Spleen (tissue), 11 donors: ENCODE results near the gene SELENOO. TPM values are rescaled to one million over a fixed set of nuclear protein-coding genes. Genes with fewer than 3 reads are reported as not detected.

Source experiments
- DNase-seq: peaks from one replicate; pipeline ENCODE4 v3.0.0-alpha.2; 2020
- H3K27ac ChIP-seq, 8 donors: fragments of 200-600 bp; sonication (generic) in 7 of 8; 1 replicate in 4 of 8; 2 replicates in 4 of 8; pipeline versions ENCODE4 v1.5.0 to v1.8.0; 2016 to 2021; ENCODE audit warnings: inconsistent platforms in 4 of 8, mild to moderate bottlenecking in 4 of 8, moderate library complexity in 1 of 8
- H3K27me3 ChIP-seq, 7 donors: fragments of 200-600 bp; sonication (generic) in 6 of 7; replicated peaks in 1 of 7; 1 replicate in 4 of 7; 2 replicates in 3 of 7; pipeline versions ENCODE4 v1.5.0 to v1.8.0; 2016 to 2021; ENCODE audit warnings: inconsistent platforms in 3 of 7, mild to moderate bottlenecking in 1 of 7
- H3K36me3 ChIP-seq, 6 donors: fragments of 200-600 bp; sonication (generic) in 5 of 6; 1 replicate in 4 of 6; 2 replicates in 2 of 6; pipeline versions ENCODE4 v1.5.0 to v1.8.0; 2016 to 2021; ENCODE audit warnings: inconsistent platforms in 2 of 6
- H3K4me1 ChIP-seq, 6 donors: fragments of 200-600 bp; sonication (generic) in 5 of 6; 1 replicate in 3 of 6; 2 replicates in 3 of 6; pipeline versions ENCODE4 v1.5.0 to v1.8.0; 2016 to 2021; ENCODE audit warnings: inconsistent platforms in 3 of 6
- H3K4me3 ChIP-seq, 8 donors: fragments of 200-600 bp; sonication (generic) in 7 of 8; 1 replicate in 4 of 8; 2 replicates in 4 of 8; pipeline versions ENCODE4 v1.5.0 to v1.8.0; 2016 to 2021; ENCODE audit warnings: inconsistent platforms in 4 of 8, mild to moderate bottlenecking in 4 of 8, moderate library complexity in 2 of 8
- H3K9me3 ChIP-seq, 8 donors: fragments of 200-600 bp; sonication (generic) in 7 of 8; 1 replicate in 4 of 8; 2 replicates in 4 of 8; pipeline versions ENCODE4 v1.5.0 to v1.8.0; 2016 to 2021; ENCODE audit warnings: inconsistent platforms in 4 of 8
- POLR2A ChIP-seq, 3 donors: fragments of 450-650 bp; IDR thresholded peaks; one replicate each; pipeline ENCODE4 v1.5.1; 2017; ENCODE audit warnings: antibody characterized with exemption in 3 of 3, mild to moderate bottlenecking in 1 of 3
- POLR2AphosphoS5 ChIP-seq, 3 donors: sonication (generic); formaldehyde crosslinking; IDR thresholded peaks; one replicate each; pipeline ENCODE4 v1.5.1; 2017; ENCODE audit warnings: antibody characterized with exemption in 3 of 3
- WGBS, 5 donors: extraction: QIAGEN DNeasy Blood & Tissue Kit in 3 of 5; methylation state at CpG; one replicate each; pipeline versions ENCODE4 v1.1.5 to v1.1.7; 2013 to 2018; 5-methylcytosine and 5-hydroxymethylcytosine counted together
- intact Hi-C: fragments of 100-400 bp; cut with DNase I; formaldehyde crosslinking; loops from one replicate; pipeline ENCODE4 v1.15.0; 2023; ENCODE audit warnings: low total_unique reads
- polyA plus RNA-seq, 3 donors: library from polyadenylated mRNA; stranded (reverse); fragments of 200-250 nt; gene quantifications; one replicate each; pipeline ENCODE4 v1.2.1, GENCODE V29; 2013
- total RNA-seq, 7 donors: library from RNA; depleted of rRNA in 3 of 7; stranded (reverse); fragments of >200 nt in 3 of 7; fragmentation: NEBNext Ultra II Directional in 4 of 7; extraction: Animal tissue kit (Norgen Biotek cat#: 25700) in 4 of 7; gene quantifications; one replicate each; pipeline versions ENCODE4 v1.1.0 to v1.2.1, GENCODE V29; 2016 to 2021
- TF ChIP-seq, protein P1 (sequence below), 11 experiments: fragments of 200-600 bp in 7 of 11; fragments of 450-650 bp in 4 of 11; sonication (generic) in 4 of 11; IDR thresholded peaks in 8 of 11; conservative IDR thresholded peaks in 3 of 11; 1 replicate in 7 of 11; 2 replicates in 4 of 11; pipeline versions ENCODE4 v1.4.0 to v1.8.0; 2016 to 2021; ENCODE audit warnings: antibody characterized with exemption in 11 of 11, inconsistent platforms in 4 of 11, mild to moderate bottlenecking in 1 of 11
- donor health status: healthy with polysubstance abuse.
- donor health status: DM: no; HTN: no; CAD: no; lungs with moderate emphysema.
- donor health status: DM: no; HTN: no; CAD: no.
- donor health status: Bipolar disorder and iron deficiency.
- donor health status: healthy.
- donor health status: DM: no; HTN: no; CAD: no.
- donor health status: DM: yes; HTN: yes; CAD: no.

SELENOO gene
- total and polyA plus RNA-seq, 10 donors, result 25.4 to 70.8 (median 29.5) TPM

DNA sequence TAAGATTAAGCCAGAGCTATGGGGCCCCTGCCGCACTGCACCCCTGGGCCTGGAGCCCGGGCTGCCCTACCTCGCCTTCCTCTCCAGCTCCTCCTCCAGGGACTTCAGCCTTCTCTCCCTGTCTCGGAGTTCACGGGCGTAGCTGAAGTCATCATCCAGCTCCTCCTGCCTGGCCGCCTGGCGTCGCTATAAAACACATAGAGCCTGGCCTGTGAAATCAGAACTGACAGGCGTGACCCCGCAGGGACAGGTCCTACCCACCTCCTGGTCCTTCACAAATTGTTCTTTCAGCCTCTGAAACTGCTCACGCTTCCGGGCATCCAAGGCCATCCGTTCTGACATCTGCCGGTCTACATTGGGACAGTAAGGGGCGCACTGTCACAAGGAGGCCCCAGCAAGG is 23.3 kb downstream of the SELENOO start:
- H3K27me3 ChIP-seq, result no peaks in the 10 kb centered on the region
- no peak for DNase-seq
- TF ChIP-seq POLR2AphosphoS5 (IDR thresholded peaks at IDR 0.05), result peak in 1 of 3 donors; percentile 23
- TF ChIP-seq POLR2A (IDR thresholded peaks at IDR 0.05), result no peak
- H3K36me3 ChIP-seq, result peaks cover 7 to 100% (median 90%) of the 10 kb centered on the region in 6 donors
- 86 to 99% (median 91%) methylated on average over 16 of the region's 16 CpGs for WGBS, 5 donors
- intact Hi-C loops, result no loop called here
- H3K4me3 ChIP-seq, result no peak overlapping the region
- H3K9me3 ChIP-seq, result no peaks in the 10 kb centered on the region
- H3K27ac ChIP-seq, result no peak overlapping the region
- no peaks in the 10 kb centered on the region for H3K4me1 ChIP-seq

DNA sequence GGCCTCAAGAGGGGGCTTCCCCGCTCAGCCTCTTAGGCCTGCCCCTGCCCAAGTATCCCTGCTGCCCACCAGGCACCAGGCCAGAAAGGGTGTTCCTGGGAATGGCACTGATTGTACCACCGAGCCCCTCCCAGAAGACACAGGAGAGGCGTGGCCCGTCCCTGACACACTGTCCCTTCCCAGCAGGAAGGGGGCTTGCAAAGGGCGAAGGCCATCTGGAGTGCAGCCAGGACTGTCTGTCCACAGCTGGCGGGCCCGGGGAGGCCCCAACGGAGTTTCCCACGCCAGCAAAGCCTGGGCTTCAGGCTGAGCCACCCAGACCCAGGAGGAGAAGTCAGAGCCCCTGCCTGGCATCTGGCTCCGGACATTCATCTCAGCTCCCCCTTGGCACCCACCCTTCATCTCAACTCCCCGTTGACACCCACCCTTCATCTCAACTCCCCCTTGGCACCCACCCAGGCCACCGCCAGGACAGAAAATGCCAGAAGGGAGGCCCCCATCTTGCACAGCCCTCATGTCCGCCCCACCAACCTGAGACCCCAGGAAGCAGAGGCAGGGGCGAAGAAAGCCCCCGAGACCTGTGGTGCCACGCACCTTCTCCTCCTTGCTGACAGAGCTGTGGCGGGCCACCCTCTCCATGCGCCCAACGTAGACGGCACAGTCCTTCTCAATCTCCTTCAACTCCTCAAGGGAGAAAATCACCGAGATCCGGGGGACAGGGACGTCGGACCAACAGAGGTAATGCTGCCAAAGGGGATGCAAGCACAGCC is 24.6 kb downstream of the SELENOO start:
- no peak for DNase-seq
- H3K27me3 ChIP-seq, result no peaks in the 10 kb centered on the region
- intact Hi-C loops, result no loop called here
- no peak overlapping the region for H3K27ac ChIP-seq
- no peaks in the 10 kb centered on the region for H3K4me1 ChIP-seq
- peaks cover 7 to 100% (median 83%) of the 10 kb centered on the region in 6 donors for H3K36me3 ChIP-seq
- TF ChIP-seq, protein P1, sequence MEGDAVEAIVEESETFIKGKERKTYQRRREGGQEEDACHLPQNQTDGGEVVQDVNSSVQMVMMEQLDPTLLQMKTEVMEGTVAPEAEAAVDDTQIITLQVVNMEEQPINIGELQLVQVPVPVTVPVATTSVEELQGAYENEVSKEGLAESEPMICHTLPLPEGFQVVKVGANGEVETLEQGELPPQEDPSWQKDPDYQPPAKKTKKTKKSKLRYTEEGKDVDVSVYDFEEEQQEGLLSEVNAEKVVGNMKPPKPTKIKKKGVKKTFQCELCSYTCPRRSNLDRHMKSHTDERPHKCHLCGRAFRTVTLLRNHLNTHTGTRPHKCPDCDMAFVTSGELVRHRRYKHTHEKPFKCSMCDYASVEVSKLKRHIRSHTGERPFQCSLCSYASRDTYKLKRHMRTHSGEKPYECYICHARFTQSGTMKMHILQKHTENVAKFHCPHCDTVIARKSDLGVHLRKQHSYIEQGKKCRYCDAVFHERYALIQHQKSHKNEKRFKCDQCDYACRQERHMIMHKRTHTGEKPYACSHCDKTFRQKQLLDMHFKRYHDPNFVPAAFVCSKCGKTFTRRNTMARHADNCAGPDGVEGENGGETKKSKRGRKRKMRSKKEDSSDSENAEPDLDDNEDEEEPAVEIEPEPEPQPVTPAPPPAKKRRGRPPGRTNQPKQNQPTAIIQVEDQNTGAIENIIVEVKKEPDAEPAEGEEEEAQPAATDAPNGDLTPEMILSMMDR (IDR thresholded peaks at IDR 0.05 in 8 of 11, conservative IDR thresholded peaks at IDR 0.05 in 3 of 11), result no peak
- TF ChIP-seq POLR2AphosphoS5 (IDR thresholded peaks at IDR 0.05), result peak in 1 of 3 donors; percentile 29
- no peak overlapping the region for H3K4me3 ChIP-seq
- WGBS, 5 donors, result 87 to 94% (median 89%) methylated on average over 18 to 24 of the region's 24 CpGs
- no peaks in the 10 kb centered on the region for H3K9me3 ChIP-seq

DNA sequence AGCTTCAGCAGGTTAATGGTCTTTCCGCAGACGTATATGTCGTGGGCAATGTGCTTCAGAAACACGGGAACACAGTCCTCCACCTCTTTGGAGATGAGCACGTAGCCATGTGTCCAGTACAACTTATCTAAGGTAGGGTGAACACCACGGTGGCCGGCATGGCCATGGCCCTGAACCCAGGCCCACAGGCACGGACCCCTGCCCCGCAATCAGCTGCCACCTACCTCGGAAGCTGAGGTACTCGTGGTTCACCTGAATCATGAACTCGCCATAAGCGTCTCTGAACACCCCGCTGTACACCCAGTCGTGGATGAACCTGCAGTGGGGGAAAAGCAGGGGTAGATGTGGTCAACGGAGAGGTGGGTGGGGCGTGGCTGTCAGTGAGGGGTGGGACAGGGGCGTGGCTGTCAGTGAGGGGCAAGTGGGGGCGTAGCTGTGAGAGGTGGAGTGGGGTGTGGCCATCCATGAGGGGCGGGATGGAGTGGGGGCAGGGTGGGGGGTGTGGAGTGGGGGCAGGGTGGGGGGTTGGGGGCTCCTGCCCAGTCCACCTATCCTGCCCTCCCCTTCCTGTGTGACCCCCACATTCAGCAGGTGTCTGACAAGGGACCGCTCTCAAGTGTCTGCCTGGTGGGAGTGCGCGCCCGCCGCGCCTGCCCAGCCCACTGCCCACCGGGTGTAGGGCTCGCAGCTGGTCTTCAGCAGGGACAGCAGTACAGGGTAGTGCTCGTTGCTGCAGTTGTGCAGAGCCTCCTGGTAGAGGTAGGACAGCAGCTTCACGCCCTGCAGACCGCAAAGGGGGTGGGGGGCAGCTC is 25.5 kb downstream of the SELENOO start:
- H3K27ac ChIP-seq, result no peak overlapping the region
- H3K4me3 ChIP-seq, result no peak overlapping the region
- intact Hi-C loops, result no loop called here
- H3K27me3 ChIP-seq, result no peaks in the 10 kb centered on the region
- no peaks in the 10 kb centered on the region for H3K9me3 ChIP-seq
- WGBS, 5 donors, result 92 to 96% (median 93%) methylated on average over 28 to 31 of the region's 31 CpGs
- H3K36me3 ChIP-seq, result peaks cover 7 to 100% (median 74%) of the 10 kb centered on the region in 6 donors
- TF ChIP-seq POLR2A (IDR thresholded peaks at IDR 0.05), result no peak
- TF ChIP-seq, protein P1 (IDR thresholded peaks at IDR 0.05 in 8 of 11, conservative IDR thresholded peaks at IDR 0.05 in 3 of 11), result no peak
- peak in 1 of 3 donors; percentile 5 for TF ChIP-seq POLR2AphosphoS5 (IDR thresholded peaks at IDR 0.05)
- DNase-seq, result no peak
- no peaks in the 10 kb centered on the region for H3K4me1 ChIP-seq

DNA sequence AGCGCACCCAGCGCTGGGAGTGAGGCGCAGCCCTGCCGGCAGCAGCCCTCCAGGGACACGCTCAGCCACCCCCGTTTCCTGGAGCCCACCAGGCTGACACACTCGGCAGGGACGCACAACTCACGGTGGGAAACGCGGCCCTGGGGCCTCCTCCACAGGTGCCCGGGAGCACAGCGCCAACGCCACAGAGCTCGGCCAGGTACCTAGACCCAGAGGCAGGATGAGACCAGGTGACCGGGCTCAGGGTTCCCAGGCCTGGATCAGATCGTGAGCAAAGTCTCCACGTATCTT is 26.0 kb downstream of the SELENOO start:
- peaks cover 7 to 100% (median 70%) of the 10 kb centered on the region in 6 donors for H3K36me3 ChIP-seq
- intact Hi-C loops, result no loop called here

More for the DNA sequence above, 26.0 kb downstream of the SELENOO start:
- WGBS, 5 donors, result 85 to 100% (median 89%) methylated on average over 1 to 18 of the region's 18 CpGs
- Histone ChIP-seq H3K4me1 (no peaks in the 10 kb centered on the region), H3K4me3 (no peak overlapping the region), H3K9me3 (no peaks in the 10 kb centered on the region), H3K27me3 (no peaks in the 10 kb centered on the region), H3K27ac (no peak overlapping the region)
- TF ChIP-seq POLR2AphosphoS5 (IDR thresholded peaks at IDR 0.05), result peak in 1 of 3 donors; percentile 9
- TF ChIP-seq, protein P1 (IDR thresholded peaks at IDR 0.05 in 8 of 11, conservative IDR thresholded peaks at IDR 0.05 in 3 of 11), result no peak
- no peak for TF ChIP-seq POLR2A (IDR thresholded peaks at IDR 0.05)
- no peak for DNase-seq
